Activated T-cell treated with anti-CD3 and anti-CD28 coated beads, Interleukin-2, amount 50 U/mL, for 72 hours (primary cell): ENCODE data around the gene CTSE. TPM values are rescaled to one million over a fixed set of nuclear protein-coding genes. Genes with fewer than 3 reads are reported as not detected.
A peak's percentile ranks its signal among the peaks of the same experiment; 100 is the strongest.

Experiments
- ATAC-seq, 2 donors: fragments of 150-1000 bp; cut with Tn5 transposase; replicated peaks in 1 of 2; 2 replicates each; pipeline ENCODE4 v1.10.0; 2021; ENCODE audit warnings: moderate library complexity in 2 of 2, mild to moderate bottlenecking in 1 of 2
- DNase-seq, 2 donors: peaks; one replicate each; pipeline ENCODE4 v3.0.0; 2021 to 2022; ENCODE audit warnings: mixed read lengths in 1 of 2
- H3K27ac Mint-ChIP-seq: one replicate; pipeline ENCODE4 v1.8.0; 2022; ENCODE audit warnings: mild to moderate bottlenecking, moderate library complexity, mixed read lengths
- H3K27me3 Mint-ChIP-seq: one replicate; pipeline ENCODE4 v1.8.0; 2022; ENCODE audit warnings: low read depth, mixed read lengths
- H3K36me3 Mint-ChIP-seq, 2 donors: one replicate each; pipeline ENCODE4 v1.8.0; 2022; ENCODE audit warnings: mixed read lengths in 2 of 2, mild to moderate bottlenecking in 1 of 2; ENCODE audit not compliant: insufficient read depth in 2 of 2
- H3K4me1 Mint-ChIP-seq: one replicate; pipeline ENCODE4 v1.8.0; 2022; ENCODE audit warnings: low read depth, mixed read lengths
- H3K4me3 Mint-ChIP-seq, 2 donors: one replicate each; pipeline ENCODE4 v1.8.0; 2022; ENCODE audit warnings: mild to moderate bottlenecking in 2 of 2, mixed read lengths in 2 of 2, moderate library complexity in 2 of 2
- H3K9me3 Mint-ChIP-seq, 2 donors: one replicate each; pipeline ENCODE4 v1.8.0; 2022; ENCODE audit warnings: mixed read lengths in 2 of 2
- total RNA-seq, 2 donors: library from RNA; stranded (reverse); gene quantifications; one replicate each; pipeline ENCODE4 v1.2.3, GENCODE V29; 2022

The CTSE gene
- total RNA-seq, 2 donors from 2014 or later: not detected

DNA sequence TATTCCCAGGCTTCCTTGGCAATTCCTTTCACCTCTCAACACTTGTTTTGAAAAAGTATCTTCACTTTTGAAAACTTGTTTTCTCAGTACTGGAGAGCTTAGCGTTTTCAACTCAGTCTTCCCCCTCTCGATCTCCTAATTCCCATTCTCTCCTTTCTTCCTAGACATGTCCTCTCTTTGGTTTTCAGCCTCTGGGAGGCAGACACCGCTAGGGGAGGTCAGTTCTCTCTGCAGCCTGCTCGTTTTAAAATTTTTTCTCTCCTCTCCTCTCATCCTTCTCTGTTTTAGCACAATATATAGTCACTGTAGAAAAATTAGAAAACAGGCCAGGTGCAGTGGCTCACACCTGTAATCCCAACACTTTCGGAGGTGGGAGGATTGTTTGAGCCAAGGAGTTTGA is 16.6 kb upstream of the CTSE start:
- ATAC-seq (no peak), DNase-seq (no peak)
- Mint-ChIP-seq H3K4me3 (no peak overlapping the region), H3K9me3 (no peaks in the 10 kb centered on the region), H3K27ac (no peak overlapping the region), H3K36me3 (no peaks in the 10 kb centered on the region), H3K4me1 (peaks cover 13% of the 10 kb centered on the region), H3K27me3 (peaks cover 30% of the 10 kb centered on the region)

DNA sequence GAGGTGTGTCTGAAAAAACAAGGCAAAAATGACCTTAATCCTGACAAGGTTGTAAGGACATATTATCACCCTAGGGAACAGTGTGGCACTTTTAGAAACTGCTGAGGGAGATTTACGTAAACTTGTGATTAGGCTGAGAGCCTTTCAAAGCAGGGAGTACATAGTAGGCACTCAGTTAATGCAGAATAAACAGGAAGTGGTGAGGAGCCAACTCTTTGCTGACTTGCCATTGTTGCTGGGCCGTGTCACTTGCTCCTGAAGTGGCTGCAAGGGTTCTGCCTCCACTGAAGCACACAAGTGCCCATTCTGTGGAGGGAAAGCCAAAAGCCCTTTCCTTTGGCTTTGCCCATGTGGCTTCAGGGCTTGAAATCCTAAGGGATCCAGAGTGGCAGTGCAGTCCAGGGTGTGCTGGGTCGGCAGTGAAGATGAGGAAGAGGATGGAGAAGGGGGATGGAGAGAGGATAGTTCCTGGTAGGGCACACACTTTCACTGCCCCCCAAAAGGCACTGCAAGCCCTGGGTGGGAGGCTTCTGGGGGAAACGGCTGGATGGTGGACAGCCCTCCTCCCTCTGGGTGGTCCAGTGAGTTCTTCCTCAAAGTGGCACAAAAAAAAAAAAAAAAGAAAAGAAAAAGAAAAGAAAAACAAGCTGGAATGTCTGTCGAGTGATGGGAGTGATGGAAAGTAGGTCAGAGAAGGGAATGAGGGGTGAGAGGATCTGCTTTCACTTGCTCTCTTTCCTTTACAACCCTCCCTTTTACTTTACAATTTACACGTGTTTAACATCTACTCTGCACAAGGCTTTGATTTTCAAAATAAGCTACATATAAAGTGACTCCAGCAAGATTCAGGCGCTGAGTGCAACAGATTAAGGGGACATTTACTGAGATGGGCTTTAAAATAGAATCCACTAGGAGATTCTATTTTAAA is 15.6 kb upstream of the CTSE start:
- no peaks in the 10 kb centered on the region for H3K9me3 Mint-ChIP-seq
- DNase-seq (no peak), ATAC-seq (no peak)
- H3K4me1 Mint-ChIP-seq: peaks cover 13% of the 10 kb centered on the region
- no peak overlapping the region for H3K4me3 Mint-ChIP-seq
- no peaks in the 10 kb centered on the region for H3K36me3 Mint-ChIP-seq
- H3K27ac Mint-ChIP-seq: no peak overlapping the region
- H3K27me3 Mint-ChIP-seq: peaks cover 40% of the 10 kb centered on the region

DNA sequence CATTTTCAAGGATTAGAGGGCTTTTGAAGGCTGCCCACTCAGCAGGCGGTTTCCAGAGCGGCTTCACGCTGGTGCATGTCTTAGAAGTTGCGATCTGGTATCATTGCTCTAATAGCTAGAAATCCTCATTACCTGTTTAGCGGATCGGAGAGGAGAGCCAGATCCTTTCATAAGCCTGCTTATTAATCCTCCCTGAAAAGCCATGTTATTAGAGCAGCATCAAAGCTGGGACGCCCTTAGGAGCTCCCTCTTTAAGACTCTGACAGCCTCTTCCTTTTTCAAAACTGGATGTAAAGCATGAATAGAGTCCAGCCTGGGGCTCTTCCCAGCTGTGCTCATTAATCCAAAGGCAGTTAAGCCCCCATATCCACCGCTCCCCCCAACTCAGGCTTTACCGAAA is 13.9 kb upstream of the CTSE start:
- Mint-ChIP-seq H3K36me3 (no peaks in the 10 kb centered on the region), H3K9me3 (no peaks in the 10 kb centered on the region), H3K4me1 (peaks cover 13% of the 10 kb centered on the region), H3K27me3 (peaks cover 52% of the 10 kb centered on the region), H3K27ac (no peak overlapping the region), H3K4me3 (no peak overlapping the region)
- ATAC-seq (no peak), DNase-seq (no peak)

DNA sequence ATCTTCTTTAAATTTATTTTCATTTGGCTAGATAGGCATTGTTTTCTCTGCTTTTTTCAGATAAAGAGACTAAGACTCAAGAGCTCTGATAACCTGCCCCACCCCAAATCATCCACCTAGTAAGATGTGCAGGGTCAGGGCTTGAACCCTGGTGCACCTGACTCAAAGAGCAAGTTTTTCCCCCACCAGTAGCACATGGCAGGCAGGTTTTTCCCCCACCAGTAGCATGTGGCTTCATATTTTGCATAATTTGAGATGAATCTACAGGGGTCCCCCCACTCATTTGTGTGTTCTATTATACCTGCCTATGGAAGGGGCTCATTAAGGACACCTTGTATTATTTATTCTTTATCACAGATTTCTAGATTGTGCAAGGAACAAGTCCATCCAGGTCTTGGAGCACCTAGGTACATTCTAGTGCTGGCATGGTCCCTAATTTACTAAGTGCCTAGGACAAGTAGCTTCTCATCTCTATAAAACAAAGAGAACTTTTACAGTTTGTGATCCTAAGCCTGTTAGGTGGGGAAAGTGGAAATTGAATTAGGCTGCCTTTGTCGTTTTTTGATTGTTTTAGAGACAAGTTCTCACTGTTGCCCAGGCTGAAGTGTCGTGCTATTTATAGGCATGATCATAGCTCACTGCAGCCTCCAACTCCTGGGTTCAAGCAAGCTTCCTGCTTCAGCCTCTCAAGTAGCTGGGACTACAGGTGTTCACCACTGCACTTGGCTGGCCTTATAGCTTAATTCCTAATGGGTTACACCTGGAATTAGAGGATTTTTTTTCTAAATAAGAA is 13.2 kb upstream of the CTSE start:
- Mint-ChIP-seq H3K4me3 (no peak overlapping the region), H3K9me3 (no peaks in the 10 kb centered on the region), H3K36me3 (no peaks in the 10 kb centered on the region), H3K27me3 (peaks cover 56% of the 10 kb centered on the region), H3K27ac (no peak overlapping the region), H3K4me1 (peaks cover 13% of the 10 kb centered on the region)
- no peak for ATAC-seq
- no peak for DNase-seq

- ATAC-seq (no peak), DNase-seq (no peak)
- H3K36me3 Mint-ChIP-seq: no peaks in the 10 kb centered on the region
- no peak overlapping the region for H3K27ac Mint-ChIP-seq
- H3K27me3 Mint-ChIP-seq: peaks cover 47% of the 10 kb centered on the region
- H3K4me3 Mint-ChIP-seq: peak overlapping the region in 1 of 2 donors; percentile 11
- peaks cover 17% of the 10 kb centered on the region for H3K4me1 Mint-ChIP-seq
- H3K9me3 Mint-ChIP-seq: no peaks in the 10 kb centered on the region
Measured at GRCh38 chr1:206035027-206035426, 11.3 kb upstream of the CTSE start.

- Mint-ChIP-seq H3K36me3 (no peaks in the 10 kb centered on the region), H3K27me3 (peaks cover 46% of the 10 kb centered on the region)
Measured at GRCh38 chr1:206032380-206033140, 8.9 kb upstream of the CTSE start.

DNA sequence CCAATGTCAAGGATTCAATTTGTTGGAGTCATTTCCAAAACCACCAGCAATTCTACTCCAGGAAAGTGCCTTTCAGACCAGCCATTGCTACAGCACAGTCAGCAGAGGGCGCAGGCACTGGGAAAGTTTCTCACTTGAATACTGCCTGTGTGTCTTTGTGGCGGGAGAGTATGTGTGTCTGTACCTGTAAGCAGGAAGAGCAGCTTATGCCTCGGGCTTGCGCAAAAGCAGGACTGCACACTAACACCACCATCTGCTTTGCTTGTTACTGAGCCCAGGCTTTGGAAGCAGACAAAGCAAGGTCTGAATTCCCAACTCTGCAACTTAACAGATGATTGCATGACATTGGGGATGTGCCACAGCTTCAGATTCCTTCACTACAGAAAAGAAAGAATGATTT is 7.0 kb upstream of the CTSE start:
- Mint-ChIP-seq H3K4me1 (peaks cover 4% of the 10 kb centered on the region), H3K36me3 (no peaks in the 10 kb centered on the region), H3K4me3 (no peak overlapping the region), H3K27ac (no peak overlapping the region), H3K9me3 (no peaks in the 10 kb centered on the region), H3K27me3 (peaks cover 59% of the 10 kb centered on the region)
- peak; percentile 65 to 68 for DNase-seq
- peak; percentile 81 to 83 for ATAC-seq

More at GRCh38 chr1:206032380-206033140, 8.9 kb upstream of the CTSE start:
- Mint-ChIP-seq H3K4me1 (peaks cover 4% of the 10 kb centered on the region), H3K9me3 (no peaks in the 10 kb centered on the region), H3K27ac (no peak overlapping the region), H3K4me3 (no peak overlapping the region)
- ATAC-seq (no peak), DNase-seq (no peak)

GRCh38 chr1:206030191-206030590 is 6.5 kb upstream of the CTSE start:
- no peak for DNase-seq
- no peaks in the 10 kb centered on the region for H3K36me3 Mint-ChIP-seq
- peaks cover 4% of the 10 kb centered on the region for H3K4me1 Mint-ChIP-seq
- H3K4me3 Mint-ChIP-seq: no peak overlapping the region
- H3K27me3 Mint-ChIP-seq: peaks cover 55% of the 10 kb centered on the region
- no peak for ATAC-seq
- H3K9me3 Mint-ChIP-seq: no peaks in the 10 kb centered on the region
- H3K27ac Mint-ChIP-seq: no peak overlapping the region

DNA sequence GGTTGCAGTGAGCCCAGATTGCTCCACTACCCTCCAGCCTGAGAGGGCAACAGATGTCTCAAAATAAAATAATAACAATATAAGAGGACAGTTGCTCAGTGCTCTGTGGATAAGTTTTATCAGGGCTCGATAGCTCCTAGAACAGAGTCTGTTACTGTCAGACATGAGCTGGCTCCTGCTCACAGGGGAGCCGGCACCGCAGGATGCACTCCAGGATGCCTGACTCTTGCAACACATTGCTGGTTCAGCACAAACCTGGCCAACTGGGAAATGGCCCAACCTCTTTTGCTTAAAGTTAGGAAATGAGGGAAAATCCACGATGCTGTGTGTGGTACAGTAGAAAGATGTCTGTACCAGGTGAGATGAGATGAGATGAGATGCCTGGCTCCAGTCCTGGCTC is 5.8 kb upstream of the CTSE start:
- ATAC-seq (no peak), DNase-seq (no peak)
- H3K27ac Mint-ChIP-seq: no peak overlapping the region
- H3K9me3 Mint-ChIP-seq: no peaks in the 10 kb centered on the region
- no peaks in the 10 kb centered on the region for H3K36me3 Mint-ChIP-seq
- H3K27me3 Mint-ChIP-seq: peaks cover 48% of the 10 kb centered on the region
- H3K4me1 Mint-ChIP-seq: peaks cover 4% of the 10 kb centered on the region
- H3K4me3 Mint-ChIP-seq: no peak overlapping the region

GRCh38 chr1:206025283-206025820 is 1.7 kb upstream of the CTSE start:
- DNase-seq: no peak
- Mint-ChIP-seq H3K27ac (no peak overlapping the region), H3K9me3 (no peaks in the 10 kb centered on the region), H3K27me3 (peaks cover 36% of the 10 kb centered on the region), H3K36me3 (no peaks in the 10 kb centered on the region), H3K4me1 (peaks cover 8% of the 10 kb centered on the region), H3K4me3 (no peak overlapping the region)
- no peak for ATAC-seq

GRCh38 chr1:206022766-206023165 is 929 bp downstream of the CTSE start:
- no peak for ATAC-seq
- no peak for DNase-seq
- Mint-ChIP-seq H3K4me1 (peaks cover 8% of the 10 kb centered on the region), H3K27ac (no peak overlapping the region), H3K36me3 (no peaks in the 10 kb centered on the region), H3K9me3 (no peaks in the 10 kb centered on the region), H3K27me3 (peaks cover 29% of the 10 kb centered on the region), H3K4me3 (no peak overlapping the region)

- Mint-ChIP-seq H3K4me3 (no peak overlapping the region), H3K27me3 (peaks cover 22% of the 10 kb centered on the region)
Measured at GRCh38 chr1:206021626-206022365, 1.9 kb downstream of the CTSE start.

More at GRCh38 chr1:206021626-206022365, 1.9 kb downstream of the CTSE start:
- no peaks in the 10 kb centered on the region for H3K36me3 Mint-ChIP-seq
- DNase-seq (no peak), ATAC-seq (no peak)
- no peak overlapping the region for H3K27ac Mint-ChIP-seq
- no peaks in the 10 kb centered on the region for H3K9me3 Mint-ChIP-seq
- peaks cover 8% of the 10 kb centered on the region for H3K4me1 Mint-ChIP-seq
